ENCODE data around the gene FNIP2.
"Not testable (repeated sequence)": the region's sequence is repeated elsewhere in the genome, so short reads cannot be mapped to it uniquely, and the experiment has no call there.

The FNIP2 gene

GRCh38 chr4:158726633-158727032, 42.2 kb upstream of the FNIP2 start:
- CTCF ChIA-PET: interaction anchor here (1.1 to 6.1 kb wide), 5 partner anchors 27 to 476 kb away, joined by 3 to 51 read pairs (median 13); no protein-coding TSS in a partner anchor
- no peak for DNase-seq (ENCODE audit: low read depth, low spot score)
- TF ChIP-seq CTCF (IDR thresholded peaks at IDR 0.05; ENCODE audit: insufficient read depth, low read length, missing control alignments): no peak
- no peak overlapping the region for H3K4me3 ChIP-seq (ENCODE audit: low read depth, low read length)
- POLR2A ChIA-PET: no interaction called here

- ChIA-PET CTCF (interaction anchor here (0.9 to 6.1 kb wide), 10 partner anchors 14 to 475 kb away, joined by 3 to 51 read pairs (median 4); no protein-coding TSS in a partner anchor), POLR2A (no interaction called here)
- H3K4me3 ChIP-seq (ENCODE audit: low read depth, low read length): no peak overlapping the region
- TF ChIP-seq CTCF (IDR thresholded peaks at IDR 0.05; ENCODE audit: insufficient read depth, low read length, missing control alignments): no peak
- DNase-seq (ENCODE audit: low read depth, low spot score): no peak
Measured at GRCh38 chr4:158728236-158728635, 40.6 kb upstream of the FNIP2 start.

- DNase-seq (ENCODE audit: low read depth, low spot score): no peak
- peak; percentile 79 for TF ChIP-seq CTCF (IDR thresholded peaks at IDR 0.05; ENCODE audit: insufficient read depth, low read length, missing control alignments)
- H3K4me3 ChIP-seq (ENCODE audit: low read depth, low read length): no peak overlapping the region
- ChIA-PET CTCF (interaction anchor here (0.6 to 3.2 kb wide), 22 partner anchors 9 to 472 kb away, joined by 3 to 51 read pairs (median 4); no protein-coding TSS in a partner anchor), POLR2A (no interaction called here)
Measured at GRCh38 chr4:158729716-158730559, 38.9 kb upstream of the FNIP2 start.

GRCh38 chr4:158738866-158739265, 30.0 kb upstream of the FNIP2 start:
- ChIA-PET CTCF (interaction anchor here (1.5 to 2.0 kb wide), 2 partner anchors 9 to 112 kb away, joined by 3 to 10 read pairs; no protein-coding TSS in a partner anchor), POLR2A (no interaction called here)
- TF ChIP-seq CTCF (IDR thresholded peaks at IDR 0.05; ENCODE audit: insufficient read depth, low read length, missing control alignments): no peak
- no peak for DNase-seq (ENCODE audit: low read depth, low spot score)
- no peak overlapping the region for H3K4me3 ChIP-seq (ENCODE audit: low read depth, low read length)

- ChIA-PET POLR2A (no interaction called here), CTCF (interaction anchor here (1.5 to 2.0 kb wide), 2 partner anchors 9 to 111 kb away, joined by 3 to 10 read pairs; no protein-coding TSS in a partner anchor)
- TF ChIP-seq CTCF (IDR thresholded peaks at IDR 0.05; ENCODE audit: insufficient read depth, low read length, missing control alignments): no peak
- H3K4me3 ChIP-seq (ENCODE audit: low read depth, low read length): no peak overlapping the region
- no peak for DNase-seq (ENCODE audit: low read depth, low spot score)
Measured at GRCh38 chr4:158739600-158739999, 29.2 kb upstream of the FNIP2 start.

- no peak for DNase-seq (ENCODE audit: low read depth, low spot score)
- no peak for TF ChIP-seq CTCF (IDR thresholded peaks at IDR 0.05; ENCODE audit: insufficient read depth, low read length, missing control alignments)
- no peak overlapping the region for H3K4me3 ChIP-seq (ENCODE audit: low read depth, low read length)
- POLR2A ChIA-PET: no interaction called here
- CTCF ChIA-PET: interaction anchor here (0.8 to 2.1 kb wide), 2 partner anchors 11 to 14 kb away, joined by 4 to 6 read pairs; no protein-coding TSS in a partner anchor
Measured at GRCh38 chr4:158741326-158742021, 27.4 kb upstream of the FNIP2 start.

- DNase-seq (ENCODE audit: low read depth, low spot score); POLR2A ChIA-PET; H3K4me3 ChIP-seq (ENCODE audit: low read depth, low read length); CTCF ChIA-PET: not testable (repeated sequence)
Measured at GRCh38 chr4:158746537-158746936, 22.3 kb upstream of the FNIP2 start.
